Lung (tissue), 10 donors: ENCODE results near the gene SSU72. TPM values are rescaled to one million over a fixed set of nuclear protein-coding genes. Genes with fewer than 3 reads are reported as not detected.
"Not testable (repeated sequence)": the region's sequence is repeated elsewhere in the genome, so short reads cannot be mapped to it uniquely, and the experiment has no call there.

ENCODE experiments used
- ATAC-seq: fragments of 200-7000 bp; cut with Tn5 transposase; one replicate; pipeline ENCODE4 v1.9.1; 2020; ENCODE audit warnings: moderate number of reproducible peaks; ENCODE audit not compliant: insufficient read depth, low FRiP score
- DNase-seq, 3 donors: peaks; one replicate each; pipeline ENCODE4 v3.0.0-alpha.2; 2013 to 2017
- H3K27ac ChIP-seq, 2 donors: one replicate each; pipeline ENCODE4 v1.5.1; 2013; ENCODE audit warnings: mild to moderate bottlenecking in 2 of 2, moderate library complexity in 2 of 2, control low read depth in 1 of 2, inconsistent platforms in 1 of 2, low read depth in 1 of 2, low read length in 1 of 2
- H3K27me3 ChIP-seq, 3 donors: one replicate each; pipeline ENCODE4 v1.5.1; 2013; ENCODE audit warnings: low read length in 2 of 3; ENCODE audit not compliant: control insufficient read depth in 3 of 3, insufficient read depth in 3 of 3
- H3K36me3 ChIP-seq, 4 donors: one replicate each; pipeline ENCODE4 v1.5.1; 2013; ENCODE audit warnings: low read length in 4 of 4, mild to moderate bottlenecking in 1 of 4, moderate library complexity in 1 of 4; ENCODE audit not compliant: control insufficient read depth in 4 of 4, insufficient read depth in 4 of 4
- H3K4me1 ChIP-seq, 5 donors: one replicate each; pipeline ENCODE4 v1.5.1; 2013; ENCODE audit warnings: low read length in 5 of 5, mild to moderate bottlenecking in 2 of 5, moderate library complexity in 1 of 5; ENCODE audit not compliant: control insufficient read depth in 5 of 5, insufficient read depth in 5 of 5
- H3K4me3 ChIP-seq: one replicate; pipeline ENCODE4 v1.5.1; 2013; ENCODE audit warnings: mild to moderate bottlenecking, control low read depth, moderate library complexity
- H3K9ac ChIP-seq, 2 donors: one replicate each; pipeline ENCODE4 v1.5.1; 2013; ENCODE audit warnings: low read length in 2 of 2, control low read depth in 1 of 2; ENCODE audit not compliant: insufficient read depth in 1 of 2
- H3K9me3 ChIP-seq, 4 donors: one replicate each; pipeline ENCODE4 v1.5.1; 2013; ENCODE audit warnings: low read length in 3 of 4, mild to moderate bottlenecking in 1 of 4, moderate library complexity in 1 of 4; ENCODE audit not compliant: control insufficient read depth in 4 of 4, insufficient read depth in 3 of 4
- WGBS, 2 donors: extraction: QIAGEN DNeasy Blood & Tissue Kit; methylation state at CpG; one replicate each; pipeline ENCODE4 v1.1.7; 2013; 5-methylcytosine and 5-hydroxymethylcytosine counted together
- polyA plus RNA-seq, 2 donors: library from polyadenylated mRNA; stranded (reverse); fragments of 200-250 nt; gene quantifications; one replicate each; pipeline ENCODE4 v1.2.1, GENCODE V29; 2013
- total RNA-seq, 2 donors: library from RNA; depleted of rRNA in 1 of 2; stranded (reverse); fragments of >200 nt in 1 of 2; gene quantifications; one replicate each; pipeline ENCODE4 v1.2.1, GENCODE V29; 2014 to 2021
- donor health status: Bipolar disorder and iron deficiency.
- donor health status: healthy.
- donor health status: DM: yes; HTN: yes; CAD: no.

Gene SSU72
- total and polyA plus RNA-seq, 4 donors: 63.7 to 128 (median 100) TPM

DNA sequence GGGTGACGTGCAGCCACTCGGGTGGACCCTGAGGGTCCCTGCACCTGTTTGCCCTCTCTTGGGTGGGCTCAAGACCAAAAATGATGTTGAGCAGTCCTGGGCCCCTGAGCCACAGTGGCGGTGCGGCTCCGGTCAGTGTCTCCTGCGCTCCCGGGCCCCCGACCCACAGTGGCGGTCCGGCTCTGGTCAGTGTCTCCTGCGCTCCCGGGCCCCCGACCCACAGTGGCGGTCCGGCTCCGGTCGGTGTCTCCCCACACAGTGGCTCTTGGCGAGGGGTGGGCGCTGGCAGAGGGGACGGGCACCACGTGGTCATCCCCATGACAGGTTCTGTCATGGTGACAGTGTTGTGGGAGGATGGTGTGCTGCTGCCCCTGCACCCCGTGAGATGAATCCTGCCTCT lies 80.4 kb downstream of the SSU72 start:
- H3K36me3 ChIP-seq: peaks cover 12 to 40% (median 23%) of the 10 kb centered on the region in 4 donors
- not testable (repeated sequence) for H3K9me3 ChIP-seq, H3K27ac ChIP-seq, ATAC-seq, H3K9ac ChIP-seq, DNase-seq, H3K27me3 ChIP-seq, H3K4me1 ChIP-seq, H3K4me3 ChIP-seq
- WGBS, 2 donors: 97 to 98% methylated on average over 20 to 22 of the region's 22 CpGs

Other genes with a start within 250 kb of the SSU72 start
- 1 to 10 TPM in 1 of 2 donors, under 1 TPM in 1; 0.67 to 1.3 TPM for gene TAS1R3, start 243.6 kb downstream of the SSU72 start, total RNA-seq
- gene TAS1R3, start 243.6 kb downstream of the SSU72 start, polyA plus RNA-seq: under 1 TPM; 0.13 to 0.43 TPM
- 10 to 100 TPM; 39.2 to 79.1 TPM for gene DVL1, start 225.4 kb downstream of the SSU72 start, total RNA-seq
- 10 to 100 TPM; 48.8 to 76.9 TPM for gene DVL1, start 225.4 kb downstream of the SSU72 start, polyA plus RNA-seq
- 100 to 1,000 TPM in 1 of 2 donors, 10 to 100 TPM in 1; 68.9 to 213 TPM for gene MXRA8, start 216.3 kb downstream of the SSU72 start, total RNA-seq
- 10 to 100 TPM; 38.5 to 65.0 TPM for gene MXRA8, start 216.3 kb downstream of the SSU72 start, polyA plus RNA-seq
- 100 to 1,000 TPM in 1 of 2 donors, 10 to 100 TPM in 1; 43.5 to 157 TPM for gene AURKAIP1, start 199.7 kb downstream of the SSU72 start, total RNA-seq
- 100 to 1,000 TPM; 179 to 208 TPM for gene AURKAIP1, start 199.7 kb downstream of the SSU72 start, polyA plus RNA-seq
- 100 to 1,000 TPM; 157 to 385 TPM for gene CCNL2, start 175.5 kb downstream of the SSU72 start, total RNA-seq
- gene CCNL2, start 175.5 kb downstream of the SSU72 start, polyA plus RNA-seq: 100 to 1,000 TPM in 1 of 2 donors, 10 to 100 TPM in 1; 97.9 to 230 TPM
- 100 to 1,000 TPM in 1 of 2 donors, 10 to 100 TPM in 1; 60.1 to 115 TPM for gene MRPL20, start 167.6 kb downstream of the SSU72 start, total RNA-seq
- 100 to 1,000 TPM; 129 to 181 TPM for gene MRPL20, start 167.6 kb downstream of the SSU72 start, polyA plus RNA-seq
- 10 to 100 TPM; 30.2 to 54.2 TPM for gene ANKRD65, start 153.6 kb downstream of the SSU72 start, total RNA-seq
- gene ANKRD65, start 153.6 kb downstream of the SSU72 start, polyA plus RNA-seq: 10 to 100 TPM; 13.5 to 33.5 TPM
- gene VWA1, start 139.2 kb downstream of the SSU72 start, total RNA-seq: 10 to 100 TPM; 72.6 to 94.3 TPM
- 10 to 100 TPM; 51.7 to 65.6 TPM for gene VWA1, start 139.2 kb downstream of the SSU72 start, polyA plus RNA-seq
- gene ATAD3C, start 125.2 kb downstream of the SSU72 start, total RNA-seq: 10 to 100 TPM in 1 of 2 donors, under 1 TPM in 1; 0.60 to 14.0 TPM
- gene ATAD3C, start 125.2 kb downstream of the SSU72 start, polyA plus RNA-seq: 10 to 100 TPM; 15.7 to 18.0 TPM
- gene ATAD3B, start 103.1 kb downstream of the SSU72 start, total RNA-seq: 10 to 100 TPM; 21.6 to 39.0 TPM
- gene ATAD3B, start 103.1 kb downstream of the SSU72 start, polyA plus RNA-seq: 10 to 100 TPM; 23.4 to 32.6 TPM
- 10 to 100 TPM in 1 of 2 donors, 1 to 10 TPM in 1; 8.1 to 31.3 TPM for gene ATAD3A, start 62.7 kb downstream of the SSU72 start, total RNA-seq
- 10 to 100 TPM; 26.9 to 29.8 TPM for gene ATAD3A, start 62.7 kb downstream of the SSU72 start, polyA plus RNA-seq
- 1 to 10 TPM; 2.3 to 3.9 TPM for gene TMEM240, start 34.2 kb downstream of the SSU72 start, total RNA-seq
- 1 to 10 TPM; 2.3 to 4.2 TPM for gene TMEM240, start 34.2 kb downstream of the SSU72 start, polyA plus RNA-seq
- gene FNDC10, start 25.3 kb upstream of the SSU72 start, total RNA-seq: 10 to 100 TPM in 1 of 2 donors, under 1 TPM in 1; 0.40 to 12.8 TPM
- gene FNDC10, start 25.3 kb upstream of the SSU72 start, polyA plus RNA-seq: 10 to 100 TPM in 1 of 2 donors, 1 to 10 TPM in 1; 2.5 to 10.7 TPM
- gene MIB2, start 40.6 kb upstream of the SSU72 start, total RNA-seq: 10 to 100 TPM; 41.6 to 60.0 TPM
- gene MIB2, start 40.6 kb upstream of the SSU72 start, polyA plus RNA-seq: 10 to 100 TPM; 35.5 to 80.5 TPM
- 10 to 100 TPM; 29.2 to 40.3 TPM for gene MMP23B, start 57.3 kb upstream of the SSU72 start, total RNA-seq
- 10 to 100 TPM; 14.1 to 15.0 TPM for gene MMP23B, start 57.3 kb upstream of the SSU72 start, polyA plus RNA-seq
- 10 to 100 TPM; 15.7 to 21.4 TPM for gene CDK11B, start 84.1 kb upstream of the SSU72 start, total RNA-seq
- 10 to 100 TPM; 27.1 to 39.6 TPM for gene CDK11B, start 84.1 kb upstream of the SSU72 start, polyA plus RNA-seq
- gene SLC35E2B, start 117.9 kb upstream of the SSU72 start, total RNA-seq: 10 to 100 TPM; 41.0 to 45.9 TPM
- gene SLC35E2B, start 117.9 kb upstream of the SSU72 start, polyA plus RNA-seq: 10 to 100 TPM; 19.1 to 20.8 TPM
- 10 to 100 TPM; 16.5 to 45.1 TPM for gene CDK11A, start 149.5 kb upstream of the SSU72 start, total RNA-seq
- gene CDK11A, start 149.5 kb upstream of the SSU72 start, polyA plus RNA-seq: 10 to 100 TPM; 19.9 to 34.7 TPM
- 100 to 1,000 TPM in 1 of 2 donors, 10 to 100 TPM in 1; 53.2 to 121 TPM for gene NADK, start 203.6 kb upstream of the SSU72 start, total RNA-seq
- 100 to 1,000 TPM in 1 of 2 donors, 10 to 100 TPM in 1; 56.0 to 144 TPM for gene NADK, start 203.6 kb upstream of the SSU72 start, polyA plus RNA-seq